ENCODE results near the gene MAML3. TPM values are rescaled to one million over a fixed set of nuclear protein-coding genes. Genes with fewer than 3 reads are reported as not detected.
A peak's percentile ranks its signal among the peaks of the same experiment; 100 is the strongest.

The MAML3 gene
- total RNA-seq, 5 donors from 2014 or later (not counting 1 experiment from before 2014, with no cell fraction given), result 2.0 to 3.4 (median 2.7) TPM

DNA sequence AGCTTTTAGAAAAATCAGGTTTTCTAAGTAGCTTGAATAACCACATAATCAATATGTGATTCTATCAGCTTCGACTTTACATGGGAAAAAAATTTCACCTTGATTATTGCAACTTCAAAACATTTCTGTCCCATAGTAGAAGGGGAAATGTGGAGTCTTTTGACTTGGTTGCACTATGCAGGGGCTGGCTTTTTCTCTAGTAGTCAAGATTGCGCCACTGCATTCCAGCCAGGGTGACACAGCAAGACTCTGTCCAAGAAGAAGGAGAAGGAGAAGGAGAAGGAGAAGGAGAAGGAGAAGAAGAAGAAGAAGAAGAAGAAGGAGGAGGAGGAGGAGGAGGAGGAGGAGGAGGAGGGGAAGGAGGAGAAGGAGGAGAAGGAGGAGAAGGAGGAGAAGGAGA lies 84.9 kb downstream of the MAML3 start:
- WGBS (ENCODE audit: insufficient coverage), result 100% methylated on average over 1 of the region's 2 CpGs
- H3K4me1 Mint-ChIP-seq, result peaks cover 39 to 51% (median 39%) of the 10 kb centered on the region in 3 donors
- H3K9me3 Mint-ChIP-seq, result no peaks in the 10 kb centered on the region
- no peaks in the 10 kb centered on the region for H3K27me3 Mint-ChIP-seq
- peaks cover 30 to 35% of the 10 kb centered on the region in 2 experiments for H3K4me1 ChIP-seq (ENCODE audit: control insufficient read depth in 1 of 2, extremely low read depth in 1 of 2, insufficient read depth in 2 of 2, low read length in 2 of 2)
- peak overlapping the region in 1 of 2 donors; percentile 71 for H3K27ac Mint-ChIP-seq
- H3K36me3 Mint-ChIP-seq, result no peaks in the 10 kb centered on the region
- no peaks in the 10 kb centered on the region for H3K9me3 ChIP-seq
- DNase-seq (no peak), ATAC-seq (replicated peaks in 1 of 4) (no peak)
- CTCF ChIA-PET, result interaction anchor here in 1 of 2 donors (0.6 kb wide), 1 partner anchor 181 kb away, joined by 5 read pairs; no protein-coding TSS in a partner anchor
- peak overlapping the region in 1 of 3 donors; percentile 2 for H3K4me3 Mint-ChIP-seq
- no peaks in the 10 kb centered on the region for H3K36me3 ChIP-seq (ENCODE audit: control insufficient read depth in 2 of 2, extremely low read depth in 1 of 2, insufficient read depth in 1 of 2, low read length in 1 of 2)
- no peaks in the 10 kb centered on the region for H3K27me3 ChIP-seq (replicated peaks in 1 of 2; ENCODE audit: control insufficient read depth in 2 of 2, extremely low read depth in 1 of 2, insufficient read depth in 2 of 2, low read length in 1 of 2)
- no peak overlapping the region for H3K4me3 ChIP-seq (ENCODE audit: control insufficient read depth in 1 of 2, extremely low read depth in 1 of 2, low read length in 1 of 2)
- POLR2A ChIA-PET, result no interaction called here
- no peak overlapping the region for H3K27ac ChIP-seq (ENCODE audit: low read length)

DNA sequence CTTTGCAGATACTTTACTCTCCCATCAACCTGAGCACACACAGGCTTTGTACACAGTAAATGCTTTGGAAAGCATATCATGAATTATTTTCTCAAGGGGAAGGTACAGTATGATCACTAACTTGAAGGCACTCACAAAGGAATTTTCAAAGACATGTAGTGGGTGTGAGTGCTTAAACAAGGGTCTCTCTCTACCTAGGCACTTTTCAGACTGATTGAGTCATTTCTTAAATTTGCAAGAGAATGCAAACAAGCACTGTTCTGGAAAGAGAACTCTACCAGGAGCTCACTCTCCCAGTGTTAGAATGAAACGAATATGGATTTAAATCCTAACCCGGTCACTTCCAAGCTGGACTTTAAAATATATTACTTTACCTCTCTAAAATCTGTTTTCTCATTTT lies 85.7 kb downstream of the MAML3 start:
- no peak for ATAC-seq (replicated peaks in 1 of 4)
- H3K4me1 ChIP-seq (ENCODE audit: control insufficient read depth in 1 of 2, extremely low read depth in 1 of 2, insufficient read depth in 2 of 2, low read length in 2 of 2), result peaks cover 30 to 35% of the 10 kb centered on the region in 2 experiments
- Mint-ChIP-seq H3K27me3 (no peaks in the 10 kb centered on the region), H3K36me3 (no peaks in the 10 kb centered on the region), H3K4me3 (no peak overlapping the region), H3K4me1 (peaks cover 35 to 43% (median 36%) of the 10 kb centered on the region in 3 donors), H3K27ac (no peak overlapping the region), H3K9me3 (no peaks in the 10 kb centered on the region)
- POLR2A ChIA-PET, result no interaction called here
- no peaks in the 10 kb centered on the region for H3K36me3 ChIP-seq (ENCODE audit: control insufficient read depth in 2 of 2, extremely low read depth in 1 of 2, insufficient read depth in 1 of 2, low read length in 1 of 2)
- H3K4me3 ChIP-seq (ENCODE audit: control insufficient read depth in 1 of 2, extremely low read depth in 1 of 2, low read length in 1 of 2), result no peak overlapping the region
- H3K9me3 ChIP-seq, result no peaks in the 10 kb centered on the region
- H3K27me3 ChIP-seq (replicated peaks in 1 of 2; ENCODE audit: control insufficient read depth in 2 of 2, extremely low read depth in 1 of 2, insufficient read depth in 2 of 2, low read length in 1 of 2), result no peaks in the 10 kb centered on the region
- no CpG with 5 or more reads among the region's 2 CpGs for WGBS (ENCODE audit: insufficient coverage)
- DNase-seq, result no peak
- H3K27ac ChIP-seq (ENCODE audit: low read length), result no peak overlapping the region
- CTCF ChIA-PET, result interaction anchor here in 1 of 2 donors (0.6 kb wide), 1 partner anchor 182 kb away, joined by 5 read pairs; no protein-coding TSS in a partner anchor

DNA sequence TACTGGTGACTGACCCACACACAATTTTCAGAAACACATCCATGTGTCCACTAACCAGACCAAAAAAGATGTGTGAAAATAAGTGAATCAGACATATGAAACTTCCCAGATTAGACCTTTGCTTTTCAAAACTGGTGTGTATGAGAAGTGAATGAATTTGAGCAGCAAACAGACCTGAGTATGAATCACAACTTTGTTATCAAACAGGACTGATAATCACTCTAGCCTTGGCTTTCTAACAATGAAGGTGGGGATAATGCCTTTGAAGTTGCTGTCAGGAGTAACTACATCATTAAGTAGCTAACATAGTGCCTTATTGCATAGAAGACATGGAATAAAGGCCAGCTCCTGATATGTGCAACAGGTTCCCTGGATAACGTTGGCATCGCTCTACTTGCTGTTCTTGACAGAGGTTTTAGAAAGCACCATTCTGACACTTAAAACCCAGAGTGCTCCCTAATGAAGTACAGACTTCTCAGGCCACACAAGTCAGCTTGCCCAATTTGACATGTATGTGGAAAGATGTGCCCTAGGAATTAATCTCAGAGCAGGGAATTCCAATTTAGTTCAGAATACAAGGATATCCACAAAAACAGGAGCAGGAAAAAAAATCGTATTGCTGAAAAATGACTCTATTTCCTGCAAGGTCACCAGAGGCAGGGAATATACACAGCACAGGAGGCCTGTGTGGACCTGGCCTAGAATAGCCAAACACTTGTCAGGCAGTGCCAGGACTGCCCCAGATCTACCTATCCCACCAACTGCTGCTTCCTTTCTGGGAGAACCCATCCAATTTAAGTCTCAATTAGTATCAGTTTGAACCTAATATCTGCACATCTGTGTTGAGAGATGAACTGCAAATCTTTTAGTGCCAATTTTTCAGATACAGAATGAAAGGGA lies 87.7 kb downstream of the MAML3 start:
- no peaks in the 10 kb centered on the region for H3K9me3 ChIP-seq
- Mint-ChIP-seq H3K4me1 (peaks cover 22 to 30% (median 23%) of the 10 kb centered on the region in 3 donors), H3K36me3 (no peaks in the 10 kb centered on the region), H3K4me3 (no peak overlapping the region), H3K27ac (no peak overlapping the region), H3K27me3 (no peaks in the 10 kb centered on the region), H3K9me3 (no peaks in the 10 kb centered on the region)
- ChIA-PET CTCF (interaction anchor here in 1 of 2 donors (0.6 kb wide), 2 partner anchors 15 to 519 kb away, joined by 3 to 4 read pairs; no protein-coding TSS in a partner anchor), POLR2A (no interaction called here)
- no peak overlapping the region for H3K4me3 ChIP-seq (ENCODE audit: control insufficient read depth in 1 of 2, extremely low read depth in 1 of 2, low read length in 1 of 2)
- peaks cover 14 to 30% of the 10 kb centered on the region in 2 experiments for H3K4me1 ChIP-seq (ENCODE audit: control insufficient read depth in 1 of 2, extremely low read depth in 1 of 2, insufficient read depth in 2 of 2, low read length in 2 of 2)
- H3K36me3 ChIP-seq (ENCODE audit: control insufficient read depth in 2 of 2, extremely low read depth in 1 of 2, insufficient read depth in 1 of 2, low read length in 1 of 2), result no peaks in the 10 kb centered on the region
- no peak overlapping the region for H3K27ac ChIP-seq (ENCODE audit: low read length)
- DNase-seq (no peak), ATAC-seq (replicated peaks in 1 of 4) (no peak)
- 90% methylated on average over 3 of the region's 3 CpGs for WGBS (ENCODE audit: insufficient coverage)
- H3K27me3 ChIP-seq (replicated peaks in 1 of 2; ENCODE audit: control insufficient read depth in 2 of 2, extremely low read depth in 1 of 2, insufficient read depth in 2 of 2, low read length in 1 of 2), result no peaks in the 10 kb centered on the region

DNA sequence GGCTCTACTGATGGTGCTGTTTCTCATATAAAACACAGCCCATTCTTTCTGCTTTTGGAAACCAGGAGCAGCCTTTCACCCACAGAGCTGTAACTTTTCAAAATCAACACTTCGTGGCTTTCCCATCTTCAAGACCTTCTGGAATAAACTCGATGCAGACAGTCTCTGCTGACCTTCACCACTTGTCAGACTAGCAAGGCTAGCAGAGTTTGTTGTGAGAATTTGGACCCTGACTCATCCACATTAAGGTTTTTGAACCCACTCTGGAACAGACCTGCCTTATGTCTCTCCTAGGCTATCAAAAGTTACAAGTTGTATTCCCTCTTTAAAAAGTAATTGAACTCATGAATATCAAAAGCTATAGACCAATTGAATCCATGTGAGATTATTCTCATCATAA lies 88.6 kb downstream of the MAML3 start:
- H3K4me3 Mint-ChIP-seq, result no peak overlapping the region
- no peak overlapping the region for H3K4me3 ChIP-seq (ENCODE audit: control insufficient read depth in 1 of 2, extremely low read depth in 1 of 2, low read length in 1 of 2)
- 73% methylated on average over 2 of the region's 2 CpGs for WGBS (ENCODE audit: insufficient coverage)
- POLR2A ChIA-PET, result interaction anchor here in 1 of 2 donors (0.6 kb wide), 1 partner anchor 117 kb away, joined by 9 read pairs; no protein-coding TSS in a partner anchor
- H3K4me1 ChIP-seq (ENCODE audit: control insufficient read depth in 1 of 2, extremely low read depth in 1 of 2, insufficient read depth in 2 of 2, low read length in 2 of 2), result peaks cover 5 to 29% of the 10 kb centered on the region in 2 experiments
- CTCF ChIA-PET, result no interaction called here
- DNase-seq (no peak), ATAC-seq (replicated peaks in 1 of 4) (no peak)
- H3K27ac ChIP-seq (ENCODE audit: low read length), result no peak overlapping the region
- H3K4me1 Mint-ChIP-seq, result peaks cover 20 to 28% (median 20%) of the 10 kb centered on the region in 3 donors
- H3K36me3 ChIP-seq (ENCODE audit: control insufficient read depth in 2 of 2, extremely low read depth in 1 of 2, insufficient read depth in 1 of 2, low read length in 1 of 2), result no peaks in the 10 kb centered on the region
- H3K27me3 ChIP-seq (replicated peaks in 1 of 2; ENCODE audit: control insufficient read depth in 2 of 2, extremely low read depth in 1 of 2, insufficient read depth in 2 of 2, low read length in 1 of 2), result no peaks in the 10 kb centered on the region
- H3K36me3 Mint-ChIP-seq, result no peaks in the 10 kb centered on the region
- H3K27me3 Mint-ChIP-seq, result no peaks in the 10 kb centered on the region
- no peaks in the 10 kb centered on the region for H3K9me3 ChIP-seq
- no peaks in the 10 kb centered on the region for H3K9me3 Mint-ChIP-seq
- H3K27ac Mint-ChIP-seq, result no peak overlapping the region

DNA sequence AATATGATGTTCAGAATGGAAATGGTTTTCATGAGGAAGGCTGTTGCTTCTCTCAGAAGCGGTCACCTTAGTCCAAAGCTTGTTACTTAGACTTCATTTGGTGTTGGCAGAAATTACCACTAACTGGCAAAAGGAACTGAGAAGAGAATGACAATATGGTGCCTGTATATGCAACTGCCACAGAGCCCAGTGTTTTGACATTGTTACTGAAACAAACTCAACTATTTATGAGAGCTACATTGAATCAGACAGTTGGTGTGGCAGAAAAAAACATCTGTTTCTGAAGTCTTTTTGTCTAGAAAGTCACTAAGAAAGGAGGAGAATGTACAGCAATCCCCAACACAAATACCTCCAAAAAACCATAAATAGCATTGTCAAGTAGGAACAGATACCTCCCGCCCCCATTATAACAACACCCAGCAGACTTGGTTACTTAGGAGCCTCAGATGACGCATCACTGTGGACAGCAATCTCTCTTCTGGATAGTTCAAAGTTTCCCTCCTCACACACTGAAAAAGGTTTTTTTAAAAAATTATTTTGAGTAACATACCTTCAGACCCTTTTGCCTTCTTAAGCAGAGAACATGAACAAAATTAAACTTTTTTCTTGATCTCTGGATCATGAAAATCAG lies 92.2 kb downstream of the MAML3 start:
- H3K27ac Mint-ChIP-seq, result no peak overlapping the region
- H3K4me1 Mint-ChIP-seq, result peaks cover 15 to 24% (median 17%) of the 10 kb centered on the region in 3 donors
- no peaks in the 10 kb centered on the region for H3K9me3 Mint-ChIP-seq
- DNase-seq (no peak), ATAC-seq (replicated peaks in 1 of 4) (peak in 1 of 4 experiments; percentile 42)
- Histone ChIP-seq H3K27ac (ENCODE audit: low read length) (no peak overlapping the region), H3K36me3 (ENCODE audit: control insufficient read depth in 2 of 2, extremely low read depth in 1 of 2, insufficient read depth in 1 of 2, low read length in 1 of 2) (no peaks in the 10 kb centered on the region), H3K4me3 (ENCODE audit: control insufficient read depth in 1 of 2, extremely low read depth in 1 of 2, low read length in 1 of 2) (no peak overlapping the region), H3K9me3 (no peaks in the 10 kb centered on the region), H3K27me3 (replicated peaks in 1 of 2; ENCODE audit: control insufficient read depth in 2 of 2, extremely low read depth in 1 of 2, insufficient read depth in 2 of 2, low read length in 1 of 2) (no peaks in the 10 kb centered on the region), H3K4me1 (ENCODE audit: control insufficient read depth in 1 of 2, extremely low read depth in 1 of 2, insufficient read depth in 2 of 2, low read length in 2 of 2) (peaks cover 0 to 33% of the 10 kb centered on the region in 2 experiments)
- 86% methylated on average over 1 of the region's 3 CpGs for WGBS (ENCODE audit: insufficient coverage)
- H3K4me3 Mint-ChIP-seq, result no peak overlapping the region
- ChIA-PET CTCF (no interaction called here), POLR2A (no interaction called here)
- H3K36me3 Mint-ChIP-seq, result no peaks in the 10 kb centered on the region
- peaks cover 0 to 2% of the 10 kb centered on the region in 2 donors for H3K27me3 Mint-ChIP-seq

DNA sequence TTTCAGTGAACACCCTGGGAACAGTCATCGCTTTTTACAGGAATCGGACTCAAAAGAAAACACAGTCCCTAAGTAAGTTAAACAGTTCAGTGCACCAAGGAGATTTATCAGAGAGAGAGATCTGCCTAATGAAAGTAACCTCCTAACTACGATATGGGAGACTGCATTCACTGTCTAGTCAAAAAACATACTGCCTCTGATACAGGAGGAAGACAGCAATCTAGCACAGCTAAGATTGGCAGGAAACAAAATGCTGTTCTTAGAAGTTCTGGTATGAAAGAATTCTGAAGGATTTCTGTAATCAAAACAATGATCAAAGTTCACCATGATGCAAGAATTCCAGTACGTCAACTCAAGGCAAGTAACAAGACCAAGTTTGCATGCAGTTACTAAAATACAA lies 92.8 kb downstream of the MAML3 start:
- H3K27me3 ChIP-seq (replicated peaks in 1 of 2; ENCODE audit: control insufficient read depth in 2 of 2, extremely low read depth in 1 of 2, insufficient read depth in 2 of 2, low read length in 1 of 2), result no peaks in the 10 kb centered on the region
- Mint-ChIP-seq H3K9me3 (no peaks in the 10 kb centered on the region), H3K27ac (peak overlapping the region; percentile 69 to 70), H3K4me1 (peaks cover 15 to 25% (median 17%) of the 10 kb centered on the region in 3 donors), H3K36me3 (no peaks in the 10 kb centered on the region), H3K27me3 (peaks cover 0 to 4% of the 10 kb centered on the region in 2 donors), H3K4me3 (peak overlapping the region in 2 of 3 donors; percentile 41 to 66)
- H3K4me3 ChIP-seq (ENCODE audit: control insufficient read depth in 1 of 2, extremely low read depth in 1 of 2, low read length in 1 of 2), result peak overlapping the region in 1 of 2 donors; percentile 44
- ChIA-PET CTCF (no interaction called here), POLR2A (no interaction called here)
- H3K27ac ChIP-seq (ENCODE audit: low read length), result no peak overlapping the region
- H3K9me3 ChIP-seq, result no peaks in the 10 kb centered on the region
- ATAC-seq (replicated peaks in 1 of 4), result peak in 3 of 4 experiments; percentile 45 to 94 (median 70)
- H3K4me1 ChIP-seq (ENCODE audit: control insufficient read depth in 1 of 2, extremely low read depth in 1 of 2, insufficient read depth in 2 of 2, low read length in 2 of 2), result peaks cover 0 to 33% of the 10 kb centered on the region in 2 experiments
- WGBS (ENCODE audit: insufficient coverage), result no CpG with 5 or more reads among the region's 4 CpGs
- peak in 1 of 35 experiments; percentile 38 for DNase-seq
- H3K36me3 ChIP-seq (ENCODE audit: control insufficient read depth in 2 of 2, extremely low read depth in 1 of 2, insufficient read depth in 1 of 2, low read length in 1 of 2), result no peaks in the 10 kb centered on the region

Measured in T-cell (primary cell).